ENCODE data around the gene NTSR1. TPM values are rescaled to one million over a fixed set of nuclear protein-coding genes. Genes with fewer than 3 reads are reported as not detected.

NTSR1 gene
- total and polyA plus RNA-seq, 2 of the 8 experiments (the other 6 are each of a cell fraction or from before 2014, with no cell fraction given): 0.53 to 0.89 TPM

- no peaks in the 10 kb centered on the region for H3K9me3 ChIP-seq (ENCODE audit: insufficient read depth in 2 of 2, low read depth in 1 of 2, low read length in 1 of 2)
- no peak overlapping the region for H3K9ac ChIP-seq (replicated peaks in 1 of 4; ENCODE audit: extremely low read depth in 1 of 4, low read depth in 3 of 4, low read length in 3 of 4)
- ChIA-PET CTCF (ENCODE audit: partially characterized antibody) (interaction anchor here (2.0 to 4.6 kb wide), 6 partner anchors 10 to 249 kb away, joined by 5 to 34 read pairs (median 10); partner anchors contain the start of gene NTSR1), POLR2A (ENCODE audit: partially characterized antibody) (no interaction called here)
- H2BK15ac ChIP-seq (ENCODE audit: low read length): no peak overlapping the region
- no peak overlapping the region for H2AFZ ChIP-seq (ENCODE audit: low read length)
- H3K23me2 ChIP-seq (ENCODE audit: low read depth, low read length): no peaks in the 10 kb centered on the region
- no peak for DNase-seq (ENCODE audit: low read depth in 1 of 2, low spot score in 2 of 2)
- H3K56ac ChIP-seq (replicated peaks; ENCODE audit: insufficient read length, low read depth, low read length): no peak overlapping the region
- H4K91ac ChIP-seq (replicated peaks; ENCODE audit: insufficient read length, low read length): no peak overlapping the region
- no peak overlapping the region for H2BK12ac ChIP-seq (ENCODE audit: low read depth, low read length)
- H3K79me2 ChIP-seq (ENCODE audit: control insufficient read depth in 1 of 2, insufficient read depth in 2 of 2, low read length in 2 of 2): no peaks in the 10 kb centered on the region
- H2BK5ac ChIP-seq (ENCODE audit: low read depth, low read length): no peak overlapping the region
- H4K8ac ChIP-seq (ENCODE audit: extremely low read depth, insufficient read depth, low read length): no peak overlapping the region
- H3K4ac ChIP-seq (replicated peaks; ENCODE audit: insufficient read length, low read depth, low read length): no peak overlapping the region
- FAIRE-seq: no peak
- H3K36me3 ChIP-seq (ENCODE audit: control insufficient read depth in 2 of 4, insufficient read depth in 4 of 4, low read length in 3 of 4): no peaks in the 10 kb centered on the region
- no peaks in the 10 kb centered on the region for H4K20me1 ChIP-seq (replicated peaks in 1 of 2; ENCODE audit: control insufficient read depth in 1 of 2, insufficient read depth in 2 of 2, low read length in 2 of 2)
- no peak overlapping the region for H3K4me2 ChIP-seq (ENCODE audit: insufficient read depth in 1 of 2, low read depth in 2 of 2, low read length in 2 of 2)
- no peak overlapping the region for H2BK120ac ChIP-seq (replicated peaks; ENCODE audit: low read depth, low read length)
- H3K23ac ChIP-seq (ENCODE audit: insufficient read length): no peak overlapping the region
- H2AK5ac ChIP-seq (ENCODE audit: low read depth, low read length): no peak overlapping the region
- no peak overlapping the region for H3K27ac ChIP-seq (ENCODE audit: low read depth, low read length)
- no peak overlapping the region for H2BK20ac ChIP-seq (ENCODE audit: low read length)
- H3K4me3 ChIP-seq (ENCODE audit: extremely low read depth in 1 of 4, insufficient read depth in 2 of 4, low read depth in 3 of 4, low read length in 4 of 4): no peak overlapping the region
- H3K79me1 ChIP-seq (ENCODE audit: low read depth, low read length): no peaks in the 10 kb centered on the region
- peaks cover 0 to 3% (median 0%) of the 10 kb centered on the region in 4 experiments; a peak in 2 of 7 replicates for H3K4me1 ChIP-seq (replicated peaks in 1 of 4; ENCODE audit: control insufficient read depth in 3 of 4, insufficient read depth in 4 of 4, low read length in 3 of 4)
- 89% methylated on average over 17 of the region's 17 CpGs; no CpG with 5 or more reads in 1 of the 2 experiments for WGBS, 2 experiments (ENCODE audit: extremely low coverage in 1 of 2, insufficient coverage in 1 of 2, insufficient read length in 1 of 2, insufficient replicate concordance in 2 of 2, low coverage in 1 of 2, low lambda C conversion rate in 2 of 2, missing lambda C conversion rate in 1 of 2)
- H3K18ac ChIP-seq (ENCODE audit: extremely low read depth, low read length): no peak overlapping the region
- no peak overlapping the region for H3K14ac ChIP-seq (ENCODE audit: insufficient read length)
- no peak for TF ChIP-seq RBBP5 (IDR thresholded peaks at IDR 0.05; ENCODE audit: borderline replicate concordance, low read depth, low read length)
- TF ChIP-seq KDM1A (IDR thresholded peaks at IDR 0.05; ENCODE audit: borderline replicate concordance, low read length): no peak
- no peak for TF ChIP-seq PHF8 (conservative IDR thresholded peaks at IDR 0.05; ENCODE audit: low read depth, low read length)
- no peak for TF ChIP-seq POLR2AphosphoS5 (IDR thresholded peaks at IDR 0.05; ENCODE audit: low read depth, low read length)
- no peak for TF ChIP-seq CHD1 (IDR thresholded peaks at IDR 0.05; ENCODE audit: low read depth, low read length)
- no peak for TF ChIP-seq SUZ12 (IDR thresholded peaks at IDR 0.05; ENCODE audit: low read length)
- no peak for TF ChIP-seq EP300 (IDR thresholded peaks at IDR 0.05; ENCODE audit: borderline replicate concordance in 1 of 2, low read depth in 2 of 2, low read length in 2 of 2)
- TF ChIP-seq TBP (IDR thresholded peaks at IDR 0.05; ENCODE audit: low read depth, low read length): no peak
- no peak for TF ChIP-seq MAX (IDR thresholded peaks at IDR 0.05)
- TF ChIP-seq JUND (IDR thresholded peaks at IDR 0.05; ENCODE audit: low read length): no peak
- TF ChIP-seq CREB1 (IDR thresholded peaks at IDR 0.05): no peak
- no peak for TF ChIP-seq GTF2F1 (IDR thresholded peaks at IDR 0.05; ENCODE audit: borderline replicate concordance, low read depth, low read length)
- no peak for TF ChIP-seq POU5F1 (IDR thresholded peaks at IDR 0.05; ENCODE audit: low read depth, low read length)
- H4K5ac ChIP-seq (ENCODE audit: insufficient read length, low read depth, low read length): no peak overlapping the region
- no peaks in the 10 kb centered on the region; a peak in 1 of 7 replicates for H3K27me3 ChIP-seq (replicated peaks in 1 of 4; ENCODE audit: control insufficient read depth in 3 of 4, extremely low read depth in 1 of 4, insufficient read depth in 3 of 4, low read length in 3 of 4)
These were observed 18.3 kb upstream of the NTSR1 start for GRCh38 chr20:62690261-62690820.
